Smooth muscle cell (in vitro differentiated cells): ENCODE measurements around the gene SNF8. TPM values are rescaled to one million over a fixed set of nuclear protein-coding genes. Genes with fewer than 3 reads are reported as not detected.
A peak's percentile ranks its signal among the peaks of the same experiment; 100 is the strongest.

ENCODE experiments used
- DNase-seq: peaks from one replicate; lab custom pipeline; 2025; ENCODE audit not compliant: unreplicated experiment; lab: John Stamatoyannopoulos, UW
- H2AFZ ChIP-seq: fragments of 200-600 bp; sonication (generic); 2 replicates; pipeline ENCODE4 v1.6.0; 2016; ENCODE audit warnings: antibody characterized with exemption, low read depth, mild to moderate bottlenecking
- H3F3A ChIP-seq: fragments of 200-600 bp; sonication (generic); 2 replicates; pipeline ENCODE4 v1.6.0; 2017; ENCODE audit warnings: antibody characterized with exemption, low read depth
- H3K27ac ChIP-seq: fragments of 200-600 bp; sonication (generic); 2 replicates; pipeline ENCODE4 v1.5.1; 2016; ENCODE audit warnings: low read depth, mild to moderate bottlenecking
- H3K27me3 ChIP-seq: fragments of 200-600 bp; sonication (generic); 2 replicates; pipeline ENCODE4 v1.6.1; 2016; ENCODE audit warnings: low read depth, mild to moderate bottlenecking
- H3K36me3 ChIP-seq: fragments of 200-600 bp; sonication (generic); 2 replicates; pipeline ENCODE4 v1.5.1; 2016; ENCODE audit warnings: low read depth
- H3K4me1 ChIP-seq: fragments of 200-600 bp; sonication (generic); 2 replicates; pipeline ENCODE4 v1.5.1; 2016; ENCODE audit warnings: low read depth
- H3K4me2 ChIP-seq: fragments of 200-600 bp; sonication (generic); 2 replicates; pipeline ENCODE4 v1.6.0; 2016; ENCODE audit warnings: mild to moderate bottlenecking
- H3K4me3 ChIP-seq: fragments of 200-600 bp; sonication (generic); 2 replicates; pipeline ENCODE4 v1.5.1; 2016; ENCODE audit warnings: mild to moderate bottlenecking
- H3K79me2 ChIP-seq: fragments of 200-600 bp; sonication (generic); 2 replicates; pipeline ENCODE4 v1.6.0; 2016; ENCODE audit warnings: low read depth, mild to moderate bottlenecking
- H3K9ac ChIP-seq: fragments of 200-600 bp; sonication (generic); 2 replicates; pipeline ENCODE4 v1.6.0; 2016; ENCODE audit warnings: low read depth
- H3K9me3 ChIP-seq: fragments of 200-600 bp; sonication (generic); replicated peaks from 2 replicates; pipeline ENCODE4 v1.5.1; 2016; ENCODE audit warnings: low read depth
- H4K20me1 ChIP-seq: fragments of 200-600 bp; sonication (generic); 2 replicates; pipeline ENCODE4 v1.6.0; 2016; ENCODE audit warnings: low read depth
- CTCF ChIP-seq: fragments of 200-600 bp; sonication (generic); IDR thresholded peaks from 2 replicates; pipeline ENCODE4 v1.5.1; 2017; ENCODE audit warnings: borderline replicate concordance, mild to moderate bottlenecking, antibody characterized with exemption; ENCODE audit not compliant: insufficient read depth, poor library complexity, severe bottlenecking
- WGBS: methylation state at CpG from one replicate; pipeline ENCODE4 v1.1.7; 2016; ENCODE audit warnings: low lambda C conversion rate; 5-methylcytosine and 5-hydroxymethylcytosine counted together
- polyA plus RNA-seq: library from polyadenylated mRNA; unstranded; fragments of >200 nt; fragmentation: Nextera tagmentation; extraction: Ambion mirVana; gene quantifications from 2 replicates; pipeline ENCODE4 v1.2.1, GENCODE V29; 2016
- total RNA-seq: library from RNA; depleted of rRNA; stranded (reverse); fragments of >200 nt; gene quantifications from 2 replicates; pipeline ENCODE4 v1.2.3, GENCODE V29; 2014

The SNF8 gene
- total and polyA plus RNA-seq, 2 experiments from 2014 or later = 69.6 to 260 TPM

DNA sequence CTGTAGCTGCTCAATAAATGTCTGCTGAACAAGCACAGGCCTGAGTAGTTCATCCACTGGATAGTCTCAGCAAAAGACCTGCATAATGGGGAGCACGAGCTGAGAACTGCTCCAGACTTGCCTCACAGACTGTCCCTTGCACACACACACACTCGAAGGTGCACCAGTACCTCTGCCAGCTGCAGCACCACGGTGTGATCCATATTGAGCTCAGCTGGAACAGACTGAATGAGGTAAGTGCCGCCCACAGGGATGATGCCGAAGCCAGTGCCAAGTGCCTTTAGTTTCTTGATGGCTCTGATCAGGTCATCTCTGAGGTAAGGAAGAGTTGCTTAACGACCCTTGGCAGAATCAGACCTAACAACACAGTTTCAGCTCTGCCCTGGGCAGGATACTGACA, 11.6 kb downstream of the SNF8 start:
- no peak overlapping the region for H2AFZ ChIP-seq
- no peak overlapping the region for H3K4me2 ChIP-seq
- no peak for TF ChIP-seq CTCF
- H3K4me1 ChIP-seq = no peaks in the 10 kb centered on the region
- peaks cover 39% of the 10 kb centered on the region for H3F3A ChIP-seq
- peaks cover 5% of the 10 kb centered on the region for H4K20me1 ChIP-seq
- no peak for DNase-seq
- H3K27ac ChIP-seq = no peak overlapping the region
- H3K79me2 ChIP-seq = peaks cover 5% of the 10 kb centered on the region
- no peaks in the 10 kb centered on the region for H3K27me3 ChIP-seq
- H3K9ac ChIP-seq = no peak overlapping the region
- 94% methylated on average over 6 of the region's 6 CpGs for WGBS
- peaks cover 9% of the 10 kb centered on the region for H3K36me3 ChIP-seq
- no peak overlapping the region for H3K4me3 ChIP-seq
- H3K9me3 ChIP-seq = no peaks in the 10 kb centered on the region

GRCh38 chr17:48930435-48930873, 14.2 kb downstream of the SNF8 start:
- Histone ChIP-seq H3K4me2 (no peak overlapping the region), H3K27ac (peak overlapping the region; percentile 43), H3K4me1 (no peaks in the 10 kb centered on the region), H3K9ac (no peak overlapping the region), H4K20me1 (peaks cover 17% of the 10 kb centered on the region), H3K9me3 (no peaks in the 10 kb centered on the region), H3K27me3 (no peaks in the 10 kb centered on the region), H3F3A (peaks cover 54% of the 10 kb centered on the region), H2AFZ (no peak overlapping the region), H3K36me3 (peaks cover 17% of the 10 kb centered on the region), H3K79me2 (no peaks in the 10 kb centered on the region), H3K4me3 (no peak overlapping the region)
- 97% methylated on average over 3 of the region's 3 CpGs for WGBS
- DNase-seq = no peak
- no peak for TF ChIP-seq CTCF

DNA sequence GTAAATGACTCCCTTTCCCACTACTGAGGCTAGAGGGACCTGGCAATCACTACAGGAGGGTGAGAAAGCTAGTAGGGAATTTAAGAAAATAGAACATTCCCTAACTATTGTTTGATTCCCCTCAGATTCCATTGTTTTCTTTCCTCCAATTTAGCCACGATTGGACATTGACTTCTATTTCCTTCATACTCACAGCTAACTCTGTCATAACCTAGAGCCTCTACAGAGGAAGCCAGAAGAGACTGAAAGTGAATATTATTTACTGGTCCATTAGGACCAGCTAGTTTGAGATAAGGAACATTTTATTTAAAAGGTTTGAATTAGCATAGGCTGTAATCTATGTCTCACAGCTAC, 14.9 kb downstream of the SNF8 start:
- no peak overlapping the region for H3K9ac ChIP-seq
- peak overlapping the region; percentile 43 for H3K27ac ChIP-seq
- no peaks in the 10 kb centered on the region for H3K27me3 ChIP-seq
- H2AFZ ChIP-seq = no peak overlapping the region
- no peak for DNase-seq
- no peaks in the 10 kb centered on the region for H3K9me3 ChIP-seq
- TF ChIP-seq CTCF = no peak
- peaks cover 20% of the 10 kb centered on the region for H4K20me1 ChIP-seq
- H3K4me2 ChIP-seq = no peak overlapping the region
- H3F3A ChIP-seq = peaks cover 53% of the 10 kb centered on the region
- no peaks in the 10 kb centered on the region for H3K79me2 ChIP-seq
- no peaks in the 10 kb centered on the region for H3K4me1 ChIP-seq
- no peak overlapping the region for H3K4me3 ChIP-seq
- H3K36me3 ChIP-seq = peaks cover 19% of the 10 kb centered on the region
- WGBS = 87% methylated on average over 1 of the region's 1 CpG
